ENCODE results near the gene GGNBP2. TPM values are rescaled to one million over a fixed set of nuclear protein-coding genes. Genes with fewer than 3 reads are reported as not detected.

The GGNBP2 gene
- total and polyA plus RNA-seq, 2 donors from 2014 or later = 43.0 to 86.8 TPM

DNA sequence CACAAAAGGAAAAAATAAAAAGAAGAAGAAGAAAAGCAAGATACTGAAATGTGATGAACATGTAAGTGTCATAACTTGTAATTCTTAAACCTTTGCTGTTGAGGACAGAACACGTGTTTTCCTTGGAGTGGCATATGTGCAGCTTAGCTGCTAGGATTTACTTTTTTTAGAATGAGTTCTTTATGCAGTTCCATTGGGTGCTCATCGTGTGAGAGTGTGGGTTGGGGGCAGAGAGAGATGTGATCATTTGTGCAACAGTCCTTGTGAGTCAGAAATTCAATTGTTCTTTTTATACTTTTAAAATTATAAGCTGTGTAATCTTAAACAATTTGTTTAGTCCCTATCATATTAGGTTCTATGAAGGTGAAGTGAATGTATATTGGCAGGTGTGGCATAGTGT, 41.4 kb downstream of the GGNBP2 start:
- Histone ChIP-seq H3K9me3 (ENCODE audit: control insufficient read depth in 2 of 3, insufficient read depth in 1 of 3, low read length in 3 of 3) (no peaks in the 10 kb centered on the region), H3K36me3 (ENCODE audit: control insufficient read depth in 2 of 3, insufficient read depth in 3 of 3, low read length in 3 of 3) (peaks cover 13 to 61% (median 23%) of the 10 kb centered on the region in 3 donors), H3K27ac (ENCODE audit: low read depth in 2 of 2, low read length in 2 of 2) (no peak overlapping the region), H3K9ac (ENCODE audit: low read length in 3 of 3) (no peak overlapping the region), H3K27me3 (ENCODE audit: control insufficient read depth, insufficient read depth, low read length) (no peaks in the 10 kb centered on the region), H3K4me3 (ENCODE audit: low read length in 3 of 3) (no peak overlapping the region), H3K4me1 (ENCODE audit: control insufficient read depth in 2 of 3, insufficient read depth in 2 of 3, low read depth in 1 of 3, low read length in 3 of 3) (peaks cover 0 to 2% (median 1%) of the 10 kb centered on the region in 3 donors)
- FAIRE-seq = no peak
- TF ChIP-seq, protein P1, sequence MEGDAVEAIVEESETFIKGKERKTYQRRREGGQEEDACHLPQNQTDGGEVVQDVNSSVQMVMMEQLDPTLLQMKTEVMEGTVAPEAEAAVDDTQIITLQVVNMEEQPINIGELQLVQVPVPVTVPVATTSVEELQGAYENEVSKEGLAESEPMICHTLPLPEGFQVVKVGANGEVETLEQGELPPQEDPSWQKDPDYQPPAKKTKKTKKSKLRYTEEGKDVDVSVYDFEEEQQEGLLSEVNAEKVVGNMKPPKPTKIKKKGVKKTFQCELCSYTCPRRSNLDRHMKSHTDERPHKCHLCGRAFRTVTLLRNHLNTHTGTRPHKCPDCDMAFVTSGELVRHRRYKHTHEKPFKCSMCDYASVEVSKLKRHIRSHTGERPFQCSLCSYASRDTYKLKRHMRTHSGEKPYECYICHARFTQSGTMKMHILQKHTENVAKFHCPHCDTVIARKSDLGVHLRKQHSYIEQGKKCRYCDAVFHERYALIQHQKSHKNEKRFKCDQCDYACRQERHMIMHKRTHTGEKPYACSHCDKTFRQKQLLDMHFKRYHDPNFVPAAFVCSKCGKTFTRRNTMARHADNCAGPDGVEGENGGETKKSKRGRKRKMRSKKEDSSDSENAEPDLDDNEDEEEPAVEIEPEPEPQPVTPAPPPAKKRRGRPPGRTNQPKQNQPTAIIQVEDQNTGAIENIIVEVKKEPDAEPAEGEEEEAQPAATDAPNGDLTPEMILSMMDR (IDR thresholded peaks at IDR 0.05; ENCODE audit: borderline replicate concordance, extremely low read depth, insufficient read depth) = no peak
- intact Hi-C loops (cut with DNase I) = no loop called here
- DNase-seq = no peak

DNA sequence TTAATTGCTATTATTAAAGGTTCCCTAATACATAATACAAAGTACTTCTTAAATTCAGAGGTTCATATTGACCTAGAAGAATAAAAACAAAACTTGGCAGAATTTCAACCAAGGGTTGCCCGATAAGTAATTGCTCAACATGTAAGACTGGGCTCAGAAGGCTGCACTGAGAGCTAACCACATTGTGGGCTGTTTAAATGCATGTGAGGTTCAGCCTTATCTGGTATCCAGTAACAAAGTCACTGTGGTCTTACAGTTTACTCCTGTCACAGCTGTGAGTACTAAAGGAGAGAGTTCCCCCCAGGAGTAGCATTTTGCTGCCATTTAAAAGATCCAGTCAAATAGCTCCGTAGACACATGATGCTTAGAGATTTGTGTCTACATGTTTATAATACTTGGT, 45.4 kb downstream of the GGNBP2 start:
- no peak overlapping the region for H3K27ac ChIP-seq (ENCODE audit: low read depth in 2 of 2, low read length in 2 of 2)
- no peaks in the 10 kb centered on the region for H3K9me3 ChIP-seq (ENCODE audit: control insufficient read depth in 2 of 3, insufficient read depth in 1 of 3, low read length in 3 of 3)
- intact Hi-C loops (cut with DNase I) = no loop called here
- no peaks in the 10 kb centered on the region for H3K27me3 ChIP-seq (ENCODE audit: control insufficient read depth, insufficient read depth, low read length)
- peaks cover 9 to 33% (median 14%) of the 10 kb centered on the region in 3 donors for H3K36me3 ChIP-seq (ENCODE audit: control insufficient read depth in 2 of 3, insufficient read depth in 3 of 3, low read length in 3 of 3)
- DNase-seq (no peak), FAIRE-seq (no peak)
- H3K9ac ChIP-seq (ENCODE audit: low read length in 3 of 3) = no peak overlapping the region
- TF ChIP-seq, protein P1 (IDR thresholded peaks at IDR 0.05; ENCODE audit: borderline replicate concordance, extremely low read depth, insufficient read depth) = no peak
- H3K4me1 ChIP-seq (ENCODE audit: control insufficient read depth in 2 of 3, insufficient read depth in 2 of 3, low read depth in 1 of 3, low read length in 3 of 3) = peaks cover 0 to 21% (median 14%) of the 10 kb centered on the region in 3 donors
- no peak overlapping the region for H3K4me3 ChIP-seq (ENCODE audit: low read length in 3 of 3)

GRCh38 chr17:36591434-36592315, 47.0 kb downstream of the GGNBP2 start, which contains the start of gene DHRS11:
TSS of gene DHRS11 (plus strand) at chr17:36591879. CDS start at chr17:36592010, 131 bp downstream.
- DNase-seq = peak; percentile 82 to 94 (median 87)
- peak within 1 kb of the TSS; percentile 41 to 52 for H3K27ac ChIP-seq (ENCODE audit: low read depth in 2 of 2, low read length in 2 of 2)
- peak within 1 kb of the TSS; percentile 49 to 69 (median 69) for H3K4me3 ChIP-seq (ENCODE audit: low read length in 3 of 3)
- peaks cover 0 to 21% (median 14%) of the 10 kb centered on the region in 3 donors for H3K4me1 ChIP-seq (ENCODE audit: control insufficient read depth in 2 of 3, insufficient read depth in 2 of 3, low read depth in 1 of 3, low read length in 3 of 3)
- H3K9me3 ChIP-seq (ENCODE audit: control insufficient read depth in 2 of 3, insufficient read depth in 1 of 3, low read length in 3 of 3) = no peaks in the 10 kb centered on the region
- peaks cover 5 to 20% (median 7%) of the 10 kb centered on the region in 3 donors for H3K36me3 ChIP-seq (ENCODE audit: control insufficient read depth in 2 of 3, insufficient read depth in 3 of 3, low read length in 3 of 3)
- TF ChIP-seq, protein P1 (IDR thresholded peaks at IDR 0.05; ENCODE audit: borderline replicate concordance, extremely low read depth, insufficient read depth) = peak; percentile 17
- H3K27me3 ChIP-seq (ENCODE audit: control insufficient read depth, insufficient read depth, low read length) = no peaks in the 10 kb centered on the region
- peak within 1 kb of the TSS; percentile 32 to 67 (median 58) for H3K9ac ChIP-seq (ENCODE audit: low read length in 3 of 3)
- no peak for FAIRE-seq
- intact Hi-C loops (cut with DNase I) = no loop called here
